ENCODE data around the gene RABGAP1L. TPM values are rescaled to one million over a fixed set of nuclear protein-coding genes. Genes with fewer than 3 reads are reported as not detected.
"Not testable (repeated sequence)": the region's sequence is repeated elsewhere in the genome, so short reads cannot be mapped to it uniquely, and the experiment has no call there.

The RABGAP1L gene
- polyA plus RNA-seq, 3 donors, result 35.2 to 75.3 (median 63.3) TPM

GRCh38 chr1:174407665-174408064 is 248.3 kb downstream of the RABGAP1L start:
- H3K27me3 Mint-ChIP-seq (ENCODE audit: low read depth in 3 of 3), result peaks cover 0 to 2% (median 0%) of the 10 kb centered on the region in 3 donors
- no peaks in the 10 kb centered on the region for H3K79me2 ChIP-seq (ENCODE audit: insufficient read depth, low read length)
- H3K36me3 ChIP-seq (replicated peaks in 1 of 2; ENCODE audit: control insufficient read depth in 1 of 2, insufficient read depth in 2 of 2, low read length in 2 of 2), result no peaks in the 10 kb centered on the region
- H3K9ac ChIP-seq (ENCODE audit: insufficient read depth, low read length, poor library complexity, severe bottlenecking), result no peak overlapping the region
- H3K27me3 ChIP-seq (ENCODE audit: control insufficient read depth in 2 of 2, insufficient read depth in 2 of 2, low read length in 2 of 2), result no peaks in the 10 kb centered on the region
- peaks cover 0 to 16% (median 7%) of the 10 kb centered on the region in 7 donors for H3K9me3 Mint-ChIP-seq
- H3K4me1 ChIP-seq (ENCODE audit: control insufficient read depth in 1 of 2, insufficient read depth in 2 of 2, low read length in 2 of 2), result no peaks in the 10 kb centered on the region
- DNase-seq, result no peak
- no peak overlapping the region for H3K27ac ChIP-seq (ENCODE audit: low read depth in 1 of 2, low read length in 2 of 2)
- TF ChIP-seq, protein P1, sequence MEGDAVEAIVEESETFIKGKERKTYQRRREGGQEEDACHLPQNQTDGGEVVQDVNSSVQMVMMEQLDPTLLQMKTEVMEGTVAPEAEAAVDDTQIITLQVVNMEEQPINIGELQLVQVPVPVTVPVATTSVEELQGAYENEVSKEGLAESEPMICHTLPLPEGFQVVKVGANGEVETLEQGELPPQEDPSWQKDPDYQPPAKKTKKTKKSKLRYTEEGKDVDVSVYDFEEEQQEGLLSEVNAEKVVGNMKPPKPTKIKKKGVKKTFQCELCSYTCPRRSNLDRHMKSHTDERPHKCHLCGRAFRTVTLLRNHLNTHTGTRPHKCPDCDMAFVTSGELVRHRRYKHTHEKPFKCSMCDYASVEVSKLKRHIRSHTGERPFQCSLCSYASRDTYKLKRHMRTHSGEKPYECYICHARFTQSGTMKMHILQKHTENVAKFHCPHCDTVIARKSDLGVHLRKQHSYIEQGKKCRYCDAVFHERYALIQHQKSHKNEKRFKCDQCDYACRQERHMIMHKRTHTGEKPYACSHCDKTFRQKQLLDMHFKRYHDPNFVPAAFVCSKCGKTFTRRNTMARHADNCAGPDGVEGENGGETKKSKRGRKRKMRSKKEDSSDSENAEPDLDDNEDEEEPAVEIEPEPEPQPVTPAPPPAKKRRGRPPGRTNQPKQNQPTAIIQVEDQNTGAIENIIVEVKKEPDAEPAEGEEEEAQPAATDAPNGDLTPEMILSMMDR (IDR thresholded peaks at IDR 0.05), result no peak
- no peaks in the 10 kb centered on the region for H3K36me3 Mint-ChIP-seq
- WGBS (ENCODE audit: insufficient coverage), result no CpG with 5 or more reads among the region's 3 CpGs
- H2AFZ ChIP-seq (ENCODE audit: insufficient read depth, low read depth, low read length, poor library complexity, severe bottlenecking), result no peak overlapping the region
- H4K20me1 ChIP-seq (ENCODE audit: insufficient read depth, low read length), result no peaks in the 10 kb centered on the region
- H3K9me3 ChIP-seq (replicated peaks in 1 of 2; ENCODE audit: control insufficient read depth in 1 of 2, insufficient read depth in 1 of 2, low read length in 2 of 2), result no peaks in the 10 kb centered on the region
- H3K4me3 ChIP-seq (replicated peaks in 1 of 3; ENCODE audit: low read depth in 2 of 3, low read length in 3 of 3), result no peak overlapping the region
- H3K4me3 Mint-ChIP-seq, result no peak overlapping the region
- intact Hi-C loops (cut with micrococcal nuclease), result no loop called here
- H3K4me2 ChIP-seq (replicated peaks; ENCODE audit: extremely low read depth, low read length, poor library complexity, severe bottlenecking), result no peak overlapping the region
- H3K27ac Mint-ChIP-seq, result no peak overlapping the region
- no peaks in the 10 kb centered on the region for H3K4me1 Mint-ChIP-seq

DNA sequence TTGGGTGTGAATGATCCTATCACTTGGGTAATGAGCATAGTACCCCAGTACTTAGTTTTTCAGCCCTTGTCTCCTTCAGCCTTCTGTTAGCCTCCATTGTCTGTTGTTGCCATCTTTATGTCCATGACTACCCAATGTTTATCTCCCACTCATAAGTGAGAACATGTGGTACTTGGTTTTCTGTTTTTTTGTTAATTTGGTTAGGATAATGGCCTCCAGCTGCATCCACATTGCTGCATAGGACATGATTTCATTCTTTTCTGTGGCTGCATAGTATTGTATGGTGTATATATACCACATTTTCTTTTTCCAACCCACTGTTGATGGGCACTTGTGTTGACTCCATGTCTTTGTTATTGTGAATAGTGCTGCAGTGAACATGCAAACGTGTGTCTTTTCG is 248.8 kb downstream of the RABGAP1L start:
- intact Hi-C loops (cut with micrococcal nuclease), result no loop called here

GRCh38 chr1:174409801-174410200 is 250.5 kb downstream of the RABGAP1L start:
- H3K4me1 Mint-ChIP-seq; H3K4me3 ChIP-seq (replicated peaks in 1 of 3; ENCODE audit: low read depth in 2 of 3, low read length in 3 of 3); H3K36me3 Mint-ChIP-seq; H3K9ac ChIP-seq (ENCODE audit: insufficient read depth, low read length, poor library complexity, severe bottlenecking); H3K9me3 ChIP-seq (replicated peaks in 1 of 2; ENCODE audit: control insufficient read depth in 1 of 2, insufficient read depth in 1 of 2, low read length in 2 of 2); H3K27me3 ChIP-seq (ENCODE audit: control insufficient read depth in 2 of 2, insufficient read depth in 2 of 2, low read length in 2 of 2); H3K36me3 ChIP-seq (replicated peaks in 1 of 2; ENCODE audit: control insufficient read depth in 1 of 2, insufficient read depth in 2 of 2, low read length in 2 of 2); H3K27ac Mint-ChIP-seq; H4K20me1 ChIP-seq (ENCODE audit: insufficient read depth, low read length); H2AFZ ChIP-seq (ENCODE audit: insufficient read depth, low read depth, low read length, poor library complexity, severe bottlenecking); DNase-seq; H3K27me3 Mint-ChIP-seq (ENCODE audit: low read depth in 3 of 3); H3K27ac ChIP-seq (ENCODE audit: low read depth in 1 of 2, low read length in 2 of 2); H3K4me2 ChIP-seq (replicated peaks; ENCODE audit: extremely low read depth, low read length, poor library complexity, severe bottlenecking); H3K79me2 ChIP-seq (ENCODE audit: insufficient read depth, low read length); intact Hi-C loops (cut with micrococcal nuclease); H3K4me3 Mint-ChIP-seq; H3K4me1 ChIP-seq (ENCODE audit: control insufficient read depth in 1 of 2, insufficient read depth in 2 of 2, low read length in 2 of 2): not testable (repeated sequence)
- no CpG with 5 or more reads among the region's 3 CpGs for WGBS (ENCODE audit: insufficient coverage)
- H3K9me3 Mint-ChIP-seq, result peaks cover 0 to 16% (median 7%) of the 10 kb centered on the region in 7 donors

More for the DNA sequence above, 248.8 kb downstream of the RABGAP1L start:
- H3K27me3 ChIP-seq (ENCODE audit: control insufficient read depth in 2 of 2, insufficient read depth in 2 of 2, low read length in 2 of 2), result no peaks in the 10 kb centered on the region
- TF ChIP-seq, protein P1 (IDR thresholded peaks at IDR 0.05), result no peak
- H3K36me3 Mint-ChIP-seq, result no peaks in the 10 kb centered on the region
- H2AFZ ChIP-seq (ENCODE audit: insufficient read depth, low read depth, low read length, poor library complexity, severe bottlenecking), result no peak overlapping the region
- H3K4me3 Mint-ChIP-seq, result no peak overlapping the region
- no peaks in the 10 kb centered on the region for H3K79me2 ChIP-seq (ENCODE audit: insufficient read depth, low read length)
- H3K27ac Mint-ChIP-seq, result no peak overlapping the region
- no peaks in the 10 kb centered on the region for H3K4me1 Mint-ChIP-seq
- H3K4me3 ChIP-seq (replicated peaks in 1 of 3; ENCODE audit: low read depth in 2 of 3, low read length in 3 of 3), result no peak overlapping the region
- DNase-seq, result no peak
- H3K4me1 ChIP-seq (ENCODE audit: control insufficient read depth in 1 of 2, insufficient read depth in 2 of 2, low read length in 2 of 2), result no peaks in the 10 kb centered on the region
- peaks cover 0 to 2% (median 0%) of the 10 kb centered on the region in 3 donors for H3K27me3 Mint-ChIP-seq (ENCODE audit: low read depth in 3 of 3)
- no peak overlapping the region for H3K4me2 ChIP-seq (replicated peaks; ENCODE audit: extremely low read depth, low read length, poor library complexity, severe bottlenecking)
- H3K9me3 Mint-ChIP-seq, result peaks cover 0 to 16% (median 7%) of the 10 kb centered on the region in 7 donors
- no peak overlapping the region for H3K27ac ChIP-seq (ENCODE audit: low read depth in 1 of 2, low read length in 2 of 2)
- no peaks in the 10 kb centered on the region for H3K9me3 ChIP-seq (replicated peaks in 1 of 2; ENCODE audit: control insufficient read depth in 1 of 2, insufficient read depth in 1 of 2, low read length in 2 of 2)
- no peak overlapping the region for H3K9ac ChIP-seq (ENCODE audit: insufficient read depth, low read length, poor library complexity, severe bottlenecking)
- no peaks in the 10 kb centered on the region for H4K20me1 ChIP-seq (ENCODE audit: insufficient read depth, low read length)
- no peaks in the 10 kb centered on the region for H3K36me3 ChIP-seq (replicated peaks in 1 of 2; ENCODE audit: control insufficient read depth in 1 of 2, insufficient read depth in 2 of 2, low read length in 2 of 2)
- no CpG with 5 or more reads among the region's 2 CpGs for WGBS (ENCODE audit: insufficient coverage)

Data from CD14-positive monocyte (primary cell).